ENCODE results near the gene PLXDC2.

PLXDC2 gene

GRCh38 chr10:19935176-19935575, 118.9 kb downstream of the PLXDC2 start:
- in situ Hi-C loops (cut with MboI; ENCODE audit: low sequenced_read_pairs, unreplicated experiment): no loop called here
- TF ChIP-seq CTCF (IDR thresholded peaks at IDR 0.05; ENCODE audit: borderline replicate concordance, control extremely low read depth, extremely low read depth, insufficient read depth, missing control alignments): no peak
- DNase-seq (ENCODE audit: low spot score): no peak

- in situ Hi-C loops (cut with MboI; ENCODE audit: low sequenced_read_pairs, unreplicated experiment): no loop called here
- no peak for TF ChIP-seq CTCF (IDR thresholded peaks at IDR 0.05; ENCODE audit: borderline replicate concordance, control extremely low read depth, extremely low read depth, insufficient read depth, missing control alignments)
- no peak for DNase-seq (ENCODE audit: low spot score)
Observed at GRCh38 chr10:19936289-19936688, 120.1 kb downstream of the PLXDC2 start.

- in situ Hi-C loops (cut with MboI; ENCODE audit: low sequenced_read_pairs, unreplicated experiment): no loop called here
- DNase-seq (ENCODE audit: low spot score): no peak
- TF ChIP-seq CTCF (IDR thresholded peaks at IDR 0.05; ENCODE audit: borderline replicate concordance, control extremely low read depth, extremely low read depth, insufficient read depth, missing control alignments): no peak
Observed at GRCh38 chr10:19937989-19938388, 121.8 kb downstream of the PLXDC2 start.

- no peak for TF ChIP-seq CTCF (IDR thresholded peaks at IDR 0.05; ENCODE audit: borderline replicate concordance, control extremely low read depth, extremely low read depth, insufficient read depth, missing control alignments)
- in situ Hi-C loops (cut with MboI; ENCODE audit: low sequenced_read_pairs, unreplicated experiment): no loop called here
- DNase-seq (ENCODE audit: low spot score): no peak
Observed at GRCh38 chr10:19941206-19941880, 125.1 kb downstream of the PLXDC2 start.

- in situ Hi-C loops (cut with MboI; ENCODE audit: low sequenced_read_pairs, unreplicated experiment): no loop called here
- no peak for TF ChIP-seq CTCF (IDR thresholded peaks at IDR 0.05; ENCODE audit: borderline replicate concordance, control extremely low read depth, extremely low read depth, insufficient read depth, missing control alignments)
Observed at GRCh38 chr10:19944911-19945663, 128.9 kb downstream of the PLXDC2 start.

GRCh38 chr10:19946245-19946644, 130.0 kb downstream of the PLXDC2 start:
- DNase-seq (ENCODE audit: low spot score): no peak
- TF ChIP-seq CTCF (IDR thresholded peaks at IDR 0.05; ENCODE audit: borderline replicate concordance, control extremely low read depth, extremely low read depth, insufficient read depth, missing control alignments): no peak
- in situ Hi-C loops (cut with MboI; ENCODE audit: low sequenced_read_pairs, unreplicated experiment): no loop called here

More at GRCh38 chr10:19944911-19945663, 128.9 kb downstream of the PLXDC2 start:
- DNase-seq (ENCODE audit: low spot score): no peak
